Measurements from ENCODE around the gene SCYGR1.
"Not testable (repeated sequence)": the region's sequence is repeated elsewhere in the genome, so short reads cannot be mapped to it uniquely, and the experiment has no call there.

SCYGR1 gene

GRCh38 chr2:227377467-227378351, 10.0 kb downstream of the SCYGR1 start:
- Histone ChIP-seq H3K27ac (no peak overlapping the region), H3K4me3 (no peak overlapping the region)

- no peak overlapping the region for H3K4me3 ChIP-seq
- H3K27ac ChIP-seq: no peak overlapping the region
Observed at GRCh38 chr2:227376656-227377396, 10.9 kb downstream of the SCYGR1 start.

- H3K27ac ChIP-seq: no peak overlapping the region
- H3K4me3 ChIP-seq: no peak overlapping the region
Observed at GRCh38 chr2:227374158-227374557, 13.6 kb downstream of the SCYGR1 start.

GRCh38 chr2:227373389-227373788, 14.4 kb downstream of the SCYGR1 start:
- Histone ChIP-seq H3K4me3 (no peak overlapping the region), H3K27ac (no peak overlapping the region)

GRCh38 chr2:227370791-227371312, 16.9 kb downstream of the SCYGR1 start:
- no peak overlapping the region for H3K27ac ChIP-seq
- H3K4me3 ChIP-seq: no peak overlapping the region

GRCh38 chr2:227370092-227370491, 17.7 kb downstream of the SCYGR1 start:
- Histone ChIP-seq H3K27ac (peak overlapping the region in 2 of 21 experiments; percentile 37 to 46), H3K4me3 (no peak overlapping the region)

- no peak overlapping the region for H3K27ac ChIP-seq
- no peak overlapping the region for H3K4me3 ChIP-seq
Observed at GRCh38 chr2:227368574-227368973, 19.2 kb downstream of the SCYGR1 start.

- H3K4me3 ChIP-seq: no peak overlapping the region
- peak overlapping the region in 3 of 21 experiments; percentile 13 to 24 (median 24) for H3K27ac ChIP-seq
Observed at GRCh38 chr2:227367427-227367795, 20.3 kb downstream of the SCYGR1 start.

GRCh38 chr2:227366769-227367426, 20.9 kb downstream of the SCYGR1 start:
- peak overlapping the region in 4 of 21 experiments; percentile 13 to 41 (median 24) for H3K27ac ChIP-seq
- H3K4me3 ChIP-seq: no peak overlapping the region

- no peak overlapping the region for H3K27ac ChIP-seq
- H3K4me3 ChIP-seq: no peak overlapping the region
Observed at GRCh38 chr2:227365833-227366232, 21.9 kb downstream of the SCYGR1 start.

- not testable (repeated sequence) for H3K27ac ChIP-seq
Observed at GRCh38 chr2:227364585-227365263, 23.0 kb downstream of the SCYGR1 start.

GRCh38 chr2:227363756-227364155, 24.0 kb downstream of the SCYGR1 start:
- no peak overlapping the region for H3K4me3 ChIP-seq
- H3K27ac ChIP-seq: no peak overlapping the region

More at GRCh38 chr2:227364585-227365263, 23.0 kb downstream of the SCYGR1 start:
- H3K4me3 ChIP-seq: not testable (repeated sequence)

GRCh38 chr2:227360351-227360750, 27.4 kb downstream of the SCYGR1 start:
- no peak overlapping the region for H3K27ac ChIP-seq
- H3K4me3 ChIP-seq: no peak overlapping the region

GRCh38 chr2:227351639-227352038, 36.1 kb downstream of the SCYGR1 start:
- Histone ChIP-seq H3K27ac (no peak overlapping the region), H3K4me3 (no peak overlapping the region)

GRCh38 chr2:227349989-227350612, 37.6 kb downstream of the SCYGR1 start:
- no peak overlapping the region for H3K27ac ChIP-seq
- no peak overlapping the region for H3K4me3 ChIP-seq

- Histone ChIP-seq H3K4me3 (no peak overlapping the region), H3K27ac (no peak overlapping the region)
Observed at GRCh38 chr2:227348324-227348723, 39.4 kb downstream of the SCYGR1 start.

- Histone ChIP-seq H3K4me3 (no peak overlapping the region), H3K27ac (no peak overlapping the region)
Observed at GRCh38 chr2:227347117-227347516, 40.6 kb downstream of the SCYGR1 start.

- Histone ChIP-seq H3K27ac (no peak overlapping the region), H3K4me3 (no peak overlapping the region)
Observed at GRCh38 chr2:227344231-227344630, 43.5 kb downstream of the SCYGR1 start.

- no peak overlapping the region for H3K27ac ChIP-seq
- no peak overlapping the region for H3K4me3 ChIP-seq
Observed at GRCh38 chr2:227341553-227341952, 46.2 kb downstream of the SCYGR1 start.

Measured in skin epidermis (tissue), 12 donors.